K562 (cell line): ENCODE data around the gene BANF2. TPM values are rescaled to one million over a fixed set of nuclear protein-coding genes. Genes with fewer than 3 reads are reported as not detected.

Experiments
- ATAC-seq: fragments of 200-7000 bp; cut with Tn5 transposase; 3 replicates; pipeline ENCODE4 v1.9.1; 2020; ENCODE audit warnings: moderate library complexity
- BruUV-seq: library from RNA; stranded (reverse); fragments of 400-500 nt; replicated peaks from 2 replicates; lab custom pipeline; 2021; lab: Mats Ljungman, UMichigan
- CTCF ChIA-PET: fragments of 300-600 bp; formaldehyde crosslinking; extraction: SDS; loops from one replicate; lab custom pipeline; 2021; ENCODE audit warnings: low intra/inter-chr PET ratio; lab: Yijun Ruan, JAX
- POLR2A ChIA-PET: fragments of 300-600, 350-650 bp; sonication (Branson Sonifier 250); formaldehyde crosslinking; extraction: SDS; loops from one replicate; lab custom pipeline; 2021; ENCODE audit warnings: antibody characterized with exemption, inconsistent platforms; lab: Yijun Ruan, JAX
- DNase-seq, 4 experiments: peaks; one replicate each; pipeline versions ENCODE4 v3.0.0 to v3.0.0-alpha.2; 2011 to 2018; ENCODE audit warnings: low spot score in 3 of 4, mixed read lengths in 3 of 4; ENCODE audit errors: extremely low read depth in 1 of 4
- FAIRE-seq: peaks from 2 replicates; lab custom pipeline; 2011; peaks lifted over from hg19 to GRCh38; lab: Jason Lieb, UNC
- H2AFZ ChIP-seq: 2 replicates; pipeline ENCODE4 v1.6.0; 2011; ENCODE audit warnings: low read depth, low read length, control low read depth, inconsistent platforms
- H3K27ac ChIP-seq: fragments of 200-600 bp; 3 replicates; pipeline ENCODE4 v1.8.0; 2011; ENCODE audit warnings: low read depth, mild to moderate bottlenecking, control low read depth, inconsistent platforms, low read length, moderate library complexity, mixed read lengths; ENCODE audit errors: extremely low read depth
- H3K27me3 ChIP-seq, 2 experiments: fragments of 300-600 bp in 1 of 2; 2 replicates in 1 of 2; 3 replicates in 1 of 2; pipeline versions ENCODE4 v1.6.0 to v1.8.0; 2011; ENCODE audit warnings: inconsistent platforms in 2 of 2, low read length in 2 of 2, mild to moderate bottlenecking in 1 of 2, mixed read lengths in 1 of 2, moderate library complexity in 1 of 2; ENCODE audit not compliant: control insufficient read depth in 2 of 2, insufficient read depth in 2 of 2
- H3K36me3 ChIP-seq: fragments of 300-600 bp; 3 replicates; pipeline ENCODE4 v1.8.0; 2011; ENCODE audit warnings: mild to moderate bottlenecking, low read length, inconsistent platforms; ENCODE audit not compliant: control insufficient read depth, insufficient read depth
- H3K4me1 ChIP-seq, 2 experiments: fragments of 200-600 bp in 1 of 2; replicated peaks in 1 of 2; 2 replicates in 1 of 2; 3 replicates in 1 of 2; pipeline versions ENCODE4 v1.5.1 to v1.8.0; 2011; ENCODE audit warnings: inconsistent platforms in 2 of 2, low read length in 2 of 2, mild to moderate bottlenecking in 1 of 2, mixed read lengths in 1 of 2, moderate library complexity in 1 of 2; ENCODE audit not compliant: control insufficient read depth in 2 of 2, insufficient read depth in 2 of 2
- H3K4me2 ChIP-seq: 2 replicates; pipeline ENCODE4 v1.6.1; 2011; ENCODE audit warnings: low read length, control low read depth, inconsistent platforms, mixed read lengths; ENCODE audit not compliant: insufficient read depth
- H3K4me3 ChIP-seq: fragments of 200-600 bp; sonication (generic), shearing (Covaris generic); 2 replicates; pipeline ENCODE4 v1.5.1; 2016; ENCODE audit warnings: control low read depth, inconsistent platforms
- H3K79me2 ChIP-seq: fragments of 200-600 bp; 3 replicates; pipeline ENCODE4 v1.8.0; 2011; ENCODE audit warnings: low read length, inconsistent platforms; ENCODE audit not compliant: control insufficient read depth, insufficient read depth
- H3K9ac ChIP-seq, 2 experiments: 2 replicates each; pipeline versions ENCODE4 v1.6.0 to v1.6.1; 2011; ENCODE audit warnings: low read depth in 2 of 2, low read length in 2 of 2, control low read depth in 1 of 2, inconsistent platforms in 1 of 2, mild to moderate bottlenecking in 1 of 2, mixed read lengths in 1 of 2; ENCODE audit not compliant: insufficient read depth in 1 of 2
- H3K9me1 ChIP-seq: one replicate; pipeline ENCODE4 v1.6.0; 2011; ENCODE audit warnings: inconsistent platforms, mild to moderate bottlenecking, low read length, moderate library complexity; ENCODE audit not compliant: control insufficient read depth, insufficient read depth
- H3K9me3 ChIP-seq: replicated peaks from 2 replicates; pipeline ENCODE4 v1.5.1; 2011; ENCODE audit warnings: low read depth, low read length, inconsistent platforms; ENCODE audit not compliant: control insufficient read depth, insufficient read depth
- H4K20me1 ChIP-seq: replicated peaks from 2 replicates; pipeline ENCODE4 v1.6.1; 2011; ENCODE audit warnings: low read length, inconsistent platforms, mixed read lengths; ENCODE audit not compliant: control insufficient read depth, insufficient read depth
- NFIC ChIP-seq: fragments of 450-650 bp; IDR thresholded peaks from 2 replicates; pipeline ENCODE4 v1.6.1; 2017; ENCODE audit warnings: mild to moderate bottlenecking, inconsistent platforms
- WGBS: fragments of 100-300 bp; shearing (Covaris generic); methylation state at CpG from one replicate; pipeline ENCODE4 v1.1.6; 2016; ENCODE audit warnings: low coverage, mixed read lengths; ENCODE audit not compliant: insufficient coverage; ENCODE audit errors: missing lambda C conversion rate; 5-methylcytosine and 5-hydroxymethylcytosine counted together
- in situ Hi-C: fragments of 300-500 bp; cut with MboI; formaldehyde crosslinking; loops from 4 replicates; pipeline ENCODE4 v1.15.0; 2018; ENCODE audit warnings: inconsistent platforms, mixed read lengths
- intact Hi-C: fragments of 100-400 bp; cut with micrococcal nuclease; formaldehyde crosslinking; loops from 2 replicates; pipeline ENCODE4 v1.14.2; 2022
- polyA plus RNA-seq, 8 experiments: library from polyadenylated mRNA; depleted of rRNA in 4 of 8; stranded (reverse) in 5 of 8; unstranded in 3 of 8; fragments of >200 nt; fragmentation: Nextera tagmentation in 2 of 8; fragmentation: Illumina TruSeq in 1 of 8; extraction: Ambion mirVana in 2 of 8; extraction: Trizol in 1 of 8; gene quantifications; 2 replicates each; pipeline versions ENCODE4 v1.2.1 to v1.2.3, GENCODE V29; 2011 to 2014; ENCODE audit warnings: inconsistent platforms in 1 of 8, missing spikeins in 1 of 8
- total RNA-seq, 7 experiments: library from RNA; depleted of rRNA in 6 of 7; stranded (reverse); fragments of >200 nt in 6 of 7; fragmentation: Illumina TruSeq in 2 of 7; extraction: Trizol in 2 of 7; gene quantifications; 2 replicates each; pipeline versions ENCODE4 v1.2.1 to v1.2.3, GENCODE V29; 2011 to 2021; ENCODE audit warnings: low replicate concordance in 1 of 7

The BANF2 gene
- total and polyA plus RNA-seq, 9 of the 15 experiments (the other 6 are each of a cell fraction or from before 2014, with no cell fraction given): not detected

- in situ Hi-C loops: no loop called here
- POLR2A ChIA-PET: interaction anchor here (0.6 kb wide), 1 partner anchor 200 kb away, joined by 4 read pairs; no protein-coding TSS in a partner anchor
- Histone ChIP-seq H3K9ac (no peak overlapping the region), H4K20me1 (no peaks in the 10 kb centered on the region), H3K79me2 (no peaks in the 10 kb centered on the region), H3K27ac (no peak overlapping the region), H3K4me2 (no peak overlapping the region), H3K4me3 (no peak overlapping the region), H3K36me3 (no peaks in the 10 kb centered on the region), H3K4me1 (peaks cover 0 to 6% of the 10 kb centered on the region in 2 experiments; a peak in 3 of 5 replicates), H3K27me3 (peaks cover 0 to 32% of the 10 kb centered on the region in 2 experiments; a peak in 3 of 5 replicates), H3K9me3 (no peaks in the 10 kb centered on the region), H3K9me1 (no peaks in the 10 kb centered on the region), H2AFZ (no peak overlapping the region)
- intact Hi-C loops: no loop called here
- DNase-seq (no peak), ATAC-seq (no peak), FAIRE-seq (no peak)
- CTCF ChIA-PET: no interaction called here
- no TSS peak for BruUV-seq
- no peak for TF ChIP-seq NFIC
- 22% methylated on average over 9 of the region's 12 CpGs for WGBS
These were observed 9.9 kb downstream of the BANF2 start for GRCh38 chr20:17709361-17710293.
